ENCODE measurements around the gene ZIC4.

The ZIC4 gene

DNA sequence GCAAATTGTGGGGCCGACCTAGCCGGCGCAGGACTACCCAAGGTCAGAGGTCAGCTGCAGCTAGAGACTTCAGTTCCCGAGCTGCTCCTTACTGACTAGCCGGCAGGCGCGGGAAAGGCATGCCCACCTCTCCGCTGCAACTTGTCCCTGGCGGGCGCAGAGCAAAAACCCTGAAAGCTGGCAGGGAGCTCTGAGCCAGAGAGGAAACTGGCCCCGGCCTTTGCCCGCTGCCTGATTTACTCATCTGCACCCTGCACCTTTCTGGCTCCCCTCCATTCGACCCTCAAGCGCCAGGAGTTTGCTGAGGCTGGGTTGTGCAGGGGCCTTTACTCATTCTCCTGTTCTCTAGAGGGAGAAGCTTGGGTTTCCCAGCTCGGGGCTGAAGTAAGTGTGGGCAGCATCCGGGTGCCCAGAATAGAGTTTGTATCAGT, 1.5 kb downstream of the ZIC4 start:
- DNase-seq: no peak

DNA sequence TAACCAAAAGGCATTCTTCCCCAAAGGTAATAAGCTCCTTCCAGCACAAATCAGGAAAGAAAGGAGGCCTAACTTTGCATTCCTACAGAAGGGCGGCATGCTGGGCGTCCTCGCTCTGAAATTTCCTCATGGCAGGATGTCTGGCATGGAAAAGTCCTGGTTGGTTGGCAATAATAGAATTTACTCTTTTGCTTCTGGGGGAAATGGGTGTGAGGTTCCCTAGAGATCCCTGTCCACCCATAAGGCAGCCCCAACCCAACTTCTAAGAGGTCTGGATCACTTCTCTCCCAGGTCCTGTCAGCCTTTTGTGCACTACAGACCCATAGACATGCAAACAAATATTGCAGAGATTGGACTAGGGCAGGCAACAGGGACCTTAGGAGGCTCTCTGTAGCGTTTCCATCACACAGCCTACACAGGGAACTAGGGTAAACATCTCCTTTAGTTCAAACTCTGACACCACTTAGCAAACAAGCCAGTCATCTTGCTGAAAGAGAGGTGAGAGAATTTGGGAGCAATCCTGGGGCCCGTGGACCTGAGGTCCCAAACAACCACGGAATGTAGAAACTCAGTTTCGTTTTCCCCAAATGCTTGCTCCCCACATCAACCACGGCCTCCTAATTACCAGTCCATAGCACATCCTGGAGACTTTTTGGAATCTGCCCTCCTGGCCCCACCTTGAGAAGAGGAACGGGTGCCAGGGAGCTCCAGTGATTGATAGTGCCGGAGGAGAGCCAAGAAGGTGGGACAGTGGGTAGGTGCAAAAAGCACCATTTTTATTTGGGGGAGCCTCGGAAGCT, 2.1 kb downstream of the ZIC4 start:
- DNase-seq: no peak

DNA sequence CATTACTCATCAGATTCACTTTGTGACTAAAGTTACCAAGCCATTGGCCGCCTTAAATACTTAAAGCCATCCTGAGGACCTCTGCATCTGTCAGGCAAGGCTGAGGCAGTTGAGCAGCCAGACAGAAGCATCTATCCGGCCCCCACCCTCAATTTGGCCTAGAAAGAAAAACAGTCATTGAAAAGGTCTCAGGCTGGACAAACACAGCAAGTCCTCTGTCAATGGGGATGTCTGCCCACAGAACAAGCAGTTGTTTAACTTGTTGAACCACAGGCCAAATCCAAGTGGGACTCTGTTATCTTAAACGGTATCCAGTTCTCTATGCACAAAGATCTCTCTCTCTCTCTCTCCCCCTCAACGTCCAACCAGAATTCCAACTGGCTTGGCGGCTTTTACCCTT, 2.8 kb downstream of the ZIC4 start:
- no peak for DNase-seq

DNA sequence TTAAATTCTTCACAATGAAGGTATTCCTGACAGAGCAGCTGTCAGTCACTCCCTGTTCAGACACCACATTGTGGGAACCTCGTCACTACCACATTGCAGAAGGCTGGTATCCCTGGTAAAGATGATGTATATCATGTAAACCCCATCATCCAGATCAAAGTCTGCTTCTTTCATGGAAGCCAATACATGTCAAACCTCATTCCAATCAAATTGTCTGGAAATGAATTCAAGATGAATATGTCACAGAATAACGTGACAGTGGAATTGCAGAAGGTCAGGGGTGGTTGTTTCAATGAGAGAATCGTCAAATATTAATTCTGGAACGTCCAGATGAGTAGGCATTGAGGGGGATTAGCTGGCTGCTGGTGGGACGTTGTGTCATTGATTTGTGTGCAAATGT, 4.2 kb downstream of the ZIC4 start:
- no peak for DNase-seq

DNA sequence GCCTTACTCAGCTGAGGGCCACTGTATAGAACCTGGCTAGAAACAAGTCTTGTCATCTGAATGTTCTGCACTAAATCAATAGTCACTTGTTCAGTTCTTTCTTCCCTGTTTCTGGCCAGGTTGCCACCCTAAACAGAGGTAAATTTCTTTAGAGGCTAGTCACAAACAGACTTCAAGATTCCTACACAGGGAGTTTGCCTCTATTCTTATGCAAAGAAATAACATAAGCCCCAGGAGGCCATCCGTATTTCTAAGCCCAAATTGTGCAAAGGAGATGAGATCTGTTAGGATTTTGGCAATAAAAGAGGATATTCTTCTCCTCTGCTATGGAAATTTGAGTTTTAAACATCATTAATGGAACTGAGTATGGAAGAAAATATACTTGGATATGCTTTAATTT, 4.9 kb downstream of the ZIC4 start:
- no peak for DNase-seq

DNA sequence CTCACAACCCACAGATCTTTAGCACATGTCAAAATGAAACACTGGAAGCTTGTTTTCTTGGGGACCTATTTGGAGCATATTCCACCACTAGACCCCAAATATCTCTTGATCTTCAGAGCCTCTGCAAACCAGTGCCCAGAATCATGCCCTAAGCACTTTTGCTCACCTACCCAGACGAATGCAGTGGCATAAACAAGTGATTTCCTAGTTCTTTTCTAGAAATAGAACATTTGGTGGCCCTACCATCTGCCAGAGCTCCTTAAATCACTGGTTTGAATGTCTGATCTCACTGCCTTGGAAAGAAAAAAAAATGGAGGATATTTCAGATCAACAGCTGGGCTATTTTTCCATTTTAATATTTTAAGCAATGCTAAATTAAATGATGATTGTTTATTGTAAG, 5.3 kb downstream of the ZIC4 start:
- DNase-seq: no peak

DNA sequence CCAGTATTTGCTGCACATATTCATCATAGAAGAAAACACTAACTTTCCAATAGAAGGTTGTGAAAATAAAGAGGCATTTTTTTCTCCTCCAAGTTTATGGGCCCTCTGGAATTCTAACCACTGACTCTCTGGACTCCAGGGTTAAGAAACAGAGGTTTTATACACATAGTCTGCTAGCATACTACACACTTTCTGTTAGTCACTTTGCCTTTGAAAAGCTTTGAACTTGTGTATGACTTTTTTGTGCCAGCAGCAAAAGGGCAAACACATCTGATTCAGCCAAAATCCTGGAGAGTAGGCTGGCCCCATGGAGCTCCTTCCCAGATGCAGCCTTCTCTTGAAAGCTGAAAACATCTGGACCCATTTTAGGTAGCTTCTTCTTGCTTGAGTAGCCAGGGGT, 6.2 kb downstream of the ZIC4 start:
- DNase-seq: no peak

DNA sequence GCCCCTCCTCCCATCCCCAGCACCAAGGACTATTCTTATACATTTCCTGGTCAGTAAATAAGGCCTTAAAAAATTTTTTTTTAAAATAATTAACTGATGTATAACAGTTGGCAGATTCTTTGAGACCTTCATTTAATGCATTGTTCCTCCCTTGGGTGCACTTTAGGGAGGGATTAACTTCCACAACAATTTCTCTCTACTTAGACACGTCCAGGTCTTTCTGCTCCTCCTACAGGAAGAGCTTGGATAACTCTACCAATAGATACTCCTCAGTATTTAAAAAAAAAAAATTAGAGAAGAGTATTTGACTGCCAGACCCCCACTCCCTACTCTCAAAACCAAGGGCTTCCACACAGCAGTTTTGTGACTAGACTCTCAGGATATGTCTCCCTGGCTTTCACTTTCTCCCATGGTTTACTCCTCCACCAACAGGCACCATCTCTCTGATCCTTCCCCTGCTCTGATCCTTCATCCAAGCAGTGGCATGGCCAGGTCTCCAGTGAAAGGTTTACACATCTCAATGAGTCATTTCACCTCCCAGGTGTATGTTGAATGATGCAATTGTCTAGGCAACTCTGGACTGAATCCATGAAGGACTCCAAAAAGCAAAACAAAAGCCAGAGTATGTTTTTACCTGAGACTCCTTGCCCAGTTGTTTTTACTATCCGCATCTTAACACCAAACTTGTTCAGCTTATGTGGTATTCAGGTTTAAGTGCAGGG, 7.4 kb downstream of the ZIC4 start:
- no peak for DNase-seq

DNA sequence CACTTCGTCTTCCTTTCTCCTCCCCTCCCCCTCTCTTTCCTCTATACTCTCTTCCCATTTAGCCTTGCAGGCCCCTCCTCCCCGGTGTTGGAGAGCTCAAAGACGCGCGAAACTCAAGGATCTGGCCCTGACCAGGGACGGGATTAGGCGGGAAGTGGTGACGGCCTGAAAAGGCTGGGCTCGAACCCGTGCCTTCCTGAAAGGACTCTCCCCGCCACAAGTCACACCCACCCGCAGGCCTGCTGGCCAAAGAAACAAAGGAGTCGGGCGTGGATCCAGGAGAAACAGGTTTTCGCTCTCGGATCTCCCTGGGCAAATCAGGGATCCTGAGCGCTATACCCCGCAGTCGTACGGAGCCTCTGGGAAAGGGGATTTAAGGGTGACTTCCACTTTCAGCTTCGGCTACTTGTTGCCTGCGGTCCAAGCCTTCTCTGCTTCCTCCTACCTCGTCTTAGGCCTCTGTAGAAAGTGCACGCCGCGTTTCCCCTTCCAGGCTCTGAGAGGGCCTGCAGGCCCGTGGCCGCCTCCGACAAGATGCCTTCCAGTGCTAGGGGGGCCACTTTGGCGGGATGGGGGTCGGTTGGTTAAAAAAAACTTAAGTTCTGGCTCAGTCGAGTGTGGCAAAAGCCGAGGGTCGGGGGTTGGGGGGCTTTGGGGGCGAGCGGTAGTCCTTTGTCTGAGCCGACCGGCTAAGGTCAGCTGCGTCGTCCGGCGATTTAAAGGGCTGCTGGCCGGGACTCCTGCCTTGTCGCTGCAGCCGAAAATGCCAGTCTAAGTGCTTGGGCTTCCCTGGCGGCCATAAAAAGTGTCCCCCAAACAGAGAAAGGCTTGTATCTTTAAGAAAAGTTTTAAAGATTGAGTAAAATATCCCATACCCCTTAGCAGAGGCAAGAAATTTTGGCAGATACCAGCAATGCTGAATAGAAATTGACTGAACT, 8.2 kb downstream of the ZIC4 start:
- DNase-seq: no peak

DNA sequence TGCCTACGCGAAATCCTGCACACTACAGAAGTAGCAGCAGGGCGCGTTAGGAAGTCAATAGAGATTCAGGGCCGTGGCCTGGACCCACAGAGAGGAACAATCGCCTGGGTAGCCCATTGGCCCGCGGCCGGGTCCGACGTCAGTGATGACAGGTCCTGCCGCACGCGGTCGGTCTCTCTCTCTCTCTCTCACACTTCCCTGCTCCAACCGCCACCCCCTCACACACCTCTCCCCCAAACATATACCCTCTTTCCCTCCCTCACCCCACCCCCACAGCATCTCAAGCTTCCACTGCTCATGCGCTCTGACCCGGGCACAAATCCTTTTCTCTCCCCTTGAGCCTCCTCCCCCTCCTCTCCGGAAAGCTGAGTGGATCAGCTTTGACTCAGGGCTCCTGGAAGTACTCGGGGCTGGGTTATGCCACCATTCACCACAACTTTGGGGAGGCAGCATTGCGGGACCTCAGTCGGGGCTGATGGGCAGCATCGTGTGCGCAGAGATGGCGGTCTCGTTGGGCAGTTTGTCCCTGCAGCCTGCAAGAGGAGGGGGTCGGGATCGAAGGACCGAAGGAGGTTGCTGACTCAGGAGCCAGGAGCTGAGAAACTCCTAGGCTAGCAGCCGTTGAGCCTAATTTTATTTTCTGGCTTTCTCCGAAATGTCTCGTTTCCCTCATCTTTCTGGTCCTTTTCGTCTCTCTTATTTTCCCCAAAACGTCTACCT, 9.0 kb downstream of the ZIC4 start:
- no peak for DNase-seq

DNA sequence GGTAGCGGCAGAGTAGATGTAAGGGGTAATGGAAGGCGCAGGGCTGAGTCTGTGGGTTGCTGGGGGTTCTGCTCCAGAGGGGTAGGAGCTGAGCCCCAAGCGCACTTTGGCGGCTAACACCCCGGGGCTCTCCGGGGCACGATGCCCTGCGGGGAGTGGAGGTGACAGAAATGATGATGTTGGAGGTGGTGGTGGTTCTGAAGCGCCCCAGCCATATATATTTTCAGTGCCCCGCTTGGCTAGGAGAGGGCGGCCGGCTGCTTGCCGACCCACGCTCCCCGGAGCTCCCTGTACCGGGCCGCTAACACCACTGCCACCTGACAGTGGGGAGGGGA, 9.7 kb downstream of the ZIC4 start:
- DNase-seq: no peak

DNA sequence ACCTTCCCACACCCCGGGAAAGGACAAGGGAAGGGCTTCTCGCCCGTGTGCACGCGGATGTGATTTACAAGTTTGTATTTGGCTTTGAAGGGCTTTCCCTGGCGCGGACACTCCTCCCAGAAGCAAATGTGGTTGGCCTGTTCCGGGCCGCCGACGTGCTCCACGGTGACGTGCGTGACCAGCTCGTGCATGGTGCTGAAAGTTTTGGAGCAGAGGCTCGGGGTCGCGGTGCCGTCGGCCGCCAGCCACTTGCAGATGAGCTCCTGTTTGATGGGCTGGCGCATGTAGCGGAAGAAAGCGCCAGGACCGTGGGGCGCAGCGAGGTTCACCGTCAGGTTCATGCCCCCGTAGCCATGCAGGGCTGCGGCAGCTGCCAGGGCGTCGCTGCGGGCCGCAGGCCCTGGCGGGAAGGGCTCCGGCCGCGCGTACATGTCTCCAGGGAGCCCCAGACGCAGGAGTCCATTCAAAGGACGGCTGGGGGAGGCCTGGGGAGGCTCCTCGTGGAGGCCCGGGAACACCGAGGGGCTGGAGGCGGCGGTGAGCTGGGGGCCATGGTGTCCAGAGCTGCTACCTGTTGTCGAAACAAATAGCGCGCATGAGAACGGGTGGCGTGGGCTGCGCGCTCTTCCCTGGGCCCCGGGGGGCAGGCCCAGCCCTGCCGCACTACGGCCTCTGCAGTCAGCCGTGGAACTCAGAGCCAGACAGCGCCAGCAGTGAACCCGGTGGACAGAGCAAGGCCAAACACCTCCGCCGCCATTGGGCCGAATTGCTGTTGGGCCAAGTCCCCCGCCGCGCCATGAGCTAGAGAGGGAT, 10.2 kb downstream of the ZIC4 start:
- DNase-seq: no peak

DNA sequence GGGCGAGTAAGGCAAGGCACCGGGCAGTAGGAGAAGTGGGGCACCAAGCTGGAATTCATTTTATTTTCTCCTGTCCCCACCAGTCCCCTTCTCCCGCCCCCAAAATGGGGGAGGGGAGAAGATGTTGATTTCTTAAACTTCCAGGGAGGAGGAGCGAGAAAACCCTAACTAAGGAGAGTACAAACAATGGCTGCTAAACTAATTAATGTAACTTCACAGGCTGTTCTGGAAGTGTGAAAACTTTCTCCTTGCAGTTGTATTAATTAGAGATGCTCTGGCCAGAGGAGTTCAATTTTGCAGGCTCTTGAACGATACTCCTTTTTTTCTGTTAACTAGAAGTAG, 11.5 kb downstream of the ZIC4 start:
- no peak for DNase-seq

DNA sequence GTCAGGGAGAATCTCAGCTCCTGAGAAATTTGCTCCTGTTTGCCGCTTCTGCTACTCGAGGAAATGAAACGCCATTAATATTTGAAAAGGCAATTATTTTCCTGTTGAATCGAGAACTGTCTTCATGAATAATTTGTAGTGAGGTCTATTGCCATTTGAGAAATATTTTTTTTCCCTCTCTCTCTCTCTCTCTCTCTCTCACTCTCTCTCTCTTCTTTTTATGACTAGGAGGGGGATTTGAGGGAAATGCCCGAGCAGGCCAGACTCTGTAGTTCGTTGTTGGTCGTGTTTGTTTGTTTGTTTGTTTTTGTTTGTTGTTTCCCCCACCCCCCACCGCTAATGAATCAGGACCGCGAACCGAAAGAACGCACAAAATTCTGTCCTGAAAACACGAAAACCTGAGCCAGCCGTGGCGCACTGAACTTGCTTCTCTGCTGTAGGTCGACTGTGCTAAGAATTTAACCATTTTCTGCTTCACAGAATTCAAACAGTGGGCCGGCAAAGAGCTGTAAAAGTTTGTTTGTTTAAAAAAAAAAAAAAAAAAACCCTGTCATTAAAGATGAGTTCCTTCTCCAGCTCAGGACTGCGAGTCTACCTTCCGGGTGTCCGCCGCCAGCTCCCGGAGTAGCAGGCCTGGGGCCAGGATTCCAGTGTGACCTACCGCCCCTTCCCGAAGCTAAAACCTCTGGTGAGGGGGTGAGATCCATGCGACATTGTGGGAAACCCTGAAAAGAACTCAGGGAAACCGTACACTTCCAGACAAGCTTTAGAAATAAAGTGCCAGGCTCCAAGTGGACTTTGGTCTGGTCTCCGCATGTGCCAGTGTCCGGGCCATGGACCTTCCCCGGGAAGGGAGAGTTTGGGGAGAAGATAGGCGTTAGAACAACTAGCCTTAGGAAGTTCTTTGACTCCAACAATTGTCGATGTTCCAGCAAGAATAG, 12.1 kb downstream of the ZIC4 start:
- DNase-seq: no peak

DNA sequence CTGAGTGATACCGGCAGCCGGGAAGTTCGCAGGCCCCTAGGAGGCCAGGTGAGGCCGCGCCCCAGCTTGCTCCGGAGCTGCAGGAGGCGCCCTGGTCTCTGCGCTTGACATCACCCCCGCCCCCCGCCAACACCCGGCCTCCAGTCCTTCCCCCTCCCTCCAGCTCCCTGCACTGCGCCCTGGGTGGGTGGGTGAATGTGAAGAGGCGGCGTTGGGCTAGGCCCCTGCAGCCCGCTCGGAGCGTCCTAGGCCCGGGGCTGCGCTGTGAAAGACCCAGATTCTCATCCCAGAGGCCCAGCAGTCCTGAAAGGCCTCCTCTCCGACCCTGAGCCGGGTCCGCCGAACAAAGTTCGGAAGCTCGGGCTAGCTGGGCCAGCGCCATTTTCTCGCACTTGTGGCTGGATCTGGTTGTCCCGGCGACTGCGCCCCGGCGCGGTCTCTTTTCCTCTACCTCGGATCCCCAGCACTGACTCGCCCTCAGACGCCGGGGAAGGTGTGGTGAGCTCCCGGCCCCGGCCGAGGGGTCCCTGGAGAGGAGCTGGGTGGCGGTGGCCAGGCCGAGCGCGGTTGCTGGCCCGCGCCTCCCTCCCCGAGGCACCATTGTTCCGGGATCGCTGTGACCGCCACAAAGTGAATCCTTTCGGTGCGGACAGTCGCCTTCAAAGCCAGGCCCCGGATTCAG, 12.9 kb downstream of the ZIC4 start:
- no peak for DNase-seq

DNA sequence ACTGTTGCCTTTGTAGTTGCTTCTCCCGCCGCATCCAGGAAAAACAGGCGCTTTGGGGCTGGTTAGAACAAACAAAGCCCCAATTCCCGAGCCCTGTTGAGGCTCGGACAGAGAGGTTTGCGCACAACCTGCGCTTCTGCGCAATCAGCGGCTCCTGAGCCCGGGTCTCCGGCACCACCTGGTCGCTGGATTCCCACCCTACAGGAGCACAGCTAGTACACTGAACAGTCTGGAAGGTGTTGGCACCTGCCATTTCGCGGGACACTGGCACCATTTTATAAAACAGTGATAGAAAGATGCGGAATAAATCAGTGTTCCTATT, 13.8 kb downstream of the ZIC4 start:
- no peak for DNase-seq

DNA sequence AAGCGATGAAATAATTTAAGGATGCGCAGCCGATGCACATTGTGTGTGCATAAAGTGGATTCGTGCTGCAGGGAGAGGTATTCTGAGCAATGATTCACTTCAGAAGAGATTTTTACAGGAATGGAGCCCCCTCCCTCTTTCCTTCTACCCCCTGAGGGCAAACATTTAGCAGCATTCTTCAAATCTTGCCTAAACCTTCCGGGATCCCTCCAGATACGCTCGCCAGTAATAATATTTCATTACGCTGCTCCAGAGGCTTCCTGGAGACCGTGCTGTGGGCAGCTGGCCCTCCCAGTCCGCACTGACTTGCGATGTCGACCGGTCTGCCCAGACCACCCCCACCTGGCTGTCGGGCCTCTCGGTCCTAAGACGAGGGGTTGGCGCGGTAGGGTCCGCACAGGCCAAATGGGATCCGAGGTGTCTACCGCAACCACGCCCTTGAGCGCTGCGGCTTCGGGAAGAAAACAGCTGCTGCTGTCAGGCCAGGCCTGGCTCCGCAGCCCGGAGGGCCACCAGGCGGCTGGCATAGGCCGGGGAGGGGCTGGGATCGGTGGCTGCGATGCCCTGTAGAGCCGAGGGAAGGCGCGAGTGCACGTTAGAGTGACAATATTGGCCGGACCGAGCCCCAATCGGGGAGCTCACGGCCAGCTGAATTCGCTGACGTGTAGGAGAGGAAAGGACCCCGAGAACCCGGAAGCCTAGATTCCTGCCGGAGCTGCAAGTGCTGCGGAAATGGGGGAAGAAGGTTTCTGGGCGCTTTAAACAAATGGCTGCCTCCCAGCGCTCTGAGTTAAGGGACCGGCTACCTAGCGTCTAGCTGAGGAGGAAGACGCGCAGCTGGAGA, 14.3 kb downstream of the ZIC4 start:
- DNase-seq: no peak

DNA sequence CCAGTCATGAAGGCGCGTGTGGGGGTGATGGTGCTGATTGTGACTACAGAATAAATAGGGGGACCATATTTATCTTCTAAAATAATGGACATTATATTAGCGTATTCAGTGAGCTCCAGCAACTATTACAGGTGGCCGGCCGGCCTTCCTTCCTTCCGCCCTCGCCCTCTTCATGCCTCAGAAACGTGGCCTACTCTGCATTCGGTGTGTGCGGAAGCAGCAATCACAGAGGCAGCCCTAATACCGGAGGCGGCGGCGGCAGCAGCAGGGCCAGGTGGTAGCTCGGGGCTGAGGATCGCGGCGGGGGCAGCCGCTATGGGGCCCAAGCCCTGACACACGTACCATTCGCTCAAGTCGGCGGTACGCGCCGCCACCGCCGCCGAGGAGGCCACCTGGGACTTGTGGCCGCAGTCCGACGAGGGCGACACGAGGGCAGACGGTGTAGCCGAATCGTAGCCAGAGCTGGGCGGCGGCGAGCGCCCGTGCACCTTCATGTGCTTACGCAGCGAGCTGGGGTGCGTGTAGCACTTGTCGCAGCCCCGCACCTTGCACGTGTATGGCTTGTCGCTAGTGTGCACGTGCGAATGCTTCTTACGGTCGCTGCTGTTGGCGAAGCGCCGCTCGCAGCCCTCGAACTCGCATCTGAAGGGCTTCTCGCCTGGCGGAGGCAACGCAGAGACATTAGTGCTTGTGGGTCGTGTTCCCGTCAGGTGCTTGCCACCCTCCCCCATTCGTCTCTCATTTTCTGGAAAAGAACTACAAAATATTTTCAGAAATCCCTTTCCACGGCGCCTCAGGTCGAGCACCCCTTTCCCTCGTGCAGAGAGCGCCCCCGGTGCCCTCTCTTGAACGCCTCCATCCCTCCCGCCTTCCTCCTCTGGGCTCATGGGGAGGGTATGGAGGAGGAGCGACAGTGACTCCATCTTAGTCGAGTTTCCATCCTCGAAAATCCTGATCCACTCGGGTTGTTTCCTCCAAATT, 15.5 kb downstream of the ZIC4 start:
- no peak for DNase-seq

Data from activated naive CD4-positive, alpha-beta T cell (primary cell).